Activated naive CD8-positive, alpha-beta T cell treated with anti-CD3 and anti-CD28 coated beads, Interleukin-2, amount 10 ng/mL, durations not matched to agents 7 days and 5 days (primary cell): ENCODE results near the gene SERPINA5. TPM values are rescaled to one million over a fixed set of nuclear protein-coding genes. Genes with fewer than 3 reads are reported as not detected.
"Not testable (repeated sequence)": the region's sequence is repeated elsewhere in the genome, so short reads cannot be mapped to it uniquely, and the experiment has no call there.

Experiments
- ATAC-seq: fragments of 150-1000 bp; cut with Tn5 transposase; one replicate; pipeline ENCODE4 v1.10.0; 2021; ENCODE audit warnings: low read depth, moderate library complexity
- POLR2A ChIA-PET: fragments of 350-600 bp; sonication (Branson Sonifier 250); formaldehyde crosslinking; loops from one replicate; lab custom pipeline; 2021; ENCODE audit warnings: antibody characterized with exemption; lab: Charles Lee
- DNase-seq: peaks from one replicate; pipeline ENCODE4 v3.0.0; 2021
- H3K27ac Mint-ChIP-seq: one replicate; pipeline ENCODE4 v1.8.0; 2022; ENCODE audit warnings: mild to moderate bottlenecking, mixed read lengths
- H3K27me3 Mint-ChIP-seq: one replicate; pipeline ENCODE4 v1.8.0; 2022; ENCODE audit warnings: mild to moderate bottlenecking, moderate library complexity, mixed read lengths
- H3K36me3 Mint-ChIP-seq: one replicate; pipeline ENCODE4 v1.8.0; 2021; ENCODE audit warnings: mild to moderate bottlenecking, mixed read lengths
- H3K4me1 Mint-ChIP-seq: one replicate; pipeline ENCODE4 v1.8.0; 2021; ENCODE audit warnings: mixed read lengths
- H3K4me3 Mint-ChIP-seq: one replicate; pipeline ENCODE4 v1.8.0; 2022; ENCODE audit warnings: mild to moderate bottlenecking, moderate library complexity, mixed read lengths
- H3K9me3 Mint-ChIP-seq: one replicate; pipeline ENCODE4 v1.8.0; 2021; ENCODE audit warnings: mixed read lengths
- total RNA-seq, 2 experiments: library from RNA; stranded (reverse); gene quantifications; one replicate each; pipeline ENCODE4 v1.2.3, GENCODE V29; 2021

SERPINA5 gene
- total RNA-seq, 2 experiments from 2014 or later: not detected

GRCh38 chr14:94636744-94637412, 55.7 kb downstream of the SERPINA5 start:
- no peaks in the 10 kb centered on the region for H3K9me3 Mint-ChIP-seq
- no peak for DNase-seq
- POLR2A ChIA-PET: no interaction called here
- H3K4me3 Mint-ChIP-seq: no peak overlapping the region
- no peaks in the 10 kb centered on the region for H3K4me1 Mint-ChIP-seq
- H3K27ac Mint-ChIP-seq: no peak overlapping the region
- H3K27me3 Mint-ChIP-seq: peaks cover 2% of the 10 kb centered on the region
- no peak for ATAC-seq
- no peaks in the 10 kb centered on the region for H3K36me3 Mint-ChIP-seq

DNA sequence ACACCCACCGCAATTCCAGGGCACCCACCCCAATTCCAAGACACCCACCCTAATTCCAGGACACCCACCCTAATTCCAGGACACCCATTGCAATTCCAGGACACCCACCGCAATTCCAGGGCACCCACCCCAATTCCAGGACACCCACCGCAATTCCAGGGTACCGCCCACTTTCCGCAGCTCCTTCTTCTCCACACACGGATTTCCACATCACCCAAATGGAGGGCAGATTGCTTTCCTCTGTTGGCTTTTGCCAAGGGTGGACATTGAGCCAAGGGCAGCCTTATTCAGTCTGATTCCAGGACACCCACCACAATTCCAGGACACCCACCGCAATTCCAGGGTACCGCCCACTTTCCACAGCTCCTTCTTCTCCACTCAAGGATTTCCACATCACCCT, 56.6 kb downstream of the SERPINA5 start:
- H3K9me3 Mint-ChIP-seq, H3K27me3 Mint-ChIP-seq, H3K4me1 Mint-ChIP-seq, H3K27ac Mint-ChIP-seq, H3K4me3 Mint-ChIP-seq, H3K36me3 Mint-ChIP-seq, POLR2A ChIA-PET, ATAC-seq, DNase-seq: not testable (repeated sequence)

DNA sequence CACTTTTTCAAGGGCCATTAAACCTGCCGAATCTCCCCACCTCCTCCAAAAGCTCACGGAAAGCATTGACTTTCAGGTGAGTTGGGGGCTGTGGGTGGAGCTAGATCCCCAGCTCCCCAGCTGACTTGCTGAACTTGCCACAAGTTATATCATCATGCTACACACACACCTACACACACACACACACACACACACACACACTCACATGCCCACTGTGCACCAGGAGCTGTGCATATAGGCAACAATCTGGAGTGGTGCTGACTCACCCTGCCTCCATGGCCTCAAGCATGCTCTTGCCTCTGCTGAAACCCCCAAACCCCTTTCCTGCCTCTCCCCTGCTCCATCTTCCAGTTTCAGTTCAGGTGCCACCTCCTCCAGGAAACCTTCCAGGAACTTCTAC, 57.1 kb downstream of the SERPINA5 start:
- Mint-ChIP-seq H3K36me3 (no peaks in the 10 kb centered on the region), H3K27ac (no peak overlapping the region), H3K4me3 (no peak overlapping the region), H3K9me3 (no peaks in the 10 kb centered on the region), H3K4me1 (no peaks in the 10 kb centered on the region), H3K27me3 (peaks cover 2% of the 10 kb centered on the region)
- DNase-seq: no peak
- POLR2A ChIA-PET: no interaction called here
- ATAC-seq: no peak

DNA sequence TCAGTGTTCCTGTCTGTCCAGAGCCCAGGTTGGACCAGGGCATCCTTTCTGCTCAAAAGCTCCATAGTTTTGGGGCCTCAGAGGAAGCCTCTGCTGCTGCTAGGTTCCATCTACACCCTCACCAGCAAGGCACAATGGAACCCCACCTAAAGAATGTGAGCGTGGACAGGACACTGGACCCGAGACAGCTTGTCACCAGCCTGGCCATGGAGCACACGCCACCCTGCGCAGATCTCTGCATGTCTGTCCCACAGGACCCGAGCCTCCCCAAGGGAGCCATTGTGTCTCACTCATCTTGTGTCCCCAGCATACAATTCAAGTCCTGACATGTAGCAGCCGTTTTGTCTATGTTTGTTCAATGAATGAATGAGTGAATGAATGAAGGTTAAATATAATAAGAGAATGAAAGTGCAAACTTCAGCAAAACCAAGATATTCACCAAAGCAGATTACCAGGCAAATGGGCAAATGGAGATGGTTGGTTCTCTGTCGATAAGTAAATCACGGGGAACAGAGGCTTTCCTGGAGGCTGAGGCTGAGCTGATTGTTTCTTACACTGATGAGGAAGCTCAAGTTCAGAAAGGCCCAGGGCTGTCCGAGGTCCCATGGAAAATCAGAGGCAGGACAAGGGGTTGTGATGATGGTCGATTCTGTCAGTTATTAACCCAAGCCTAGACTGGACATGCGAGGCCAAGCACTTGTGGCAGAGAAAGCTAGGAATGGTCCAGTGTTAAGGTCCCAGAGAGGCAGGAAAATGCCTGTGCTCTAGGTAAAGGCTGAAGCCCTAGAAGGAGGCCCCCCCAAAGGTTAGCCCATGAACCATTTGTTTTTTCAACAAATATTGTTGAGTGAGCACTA, 58.0 kb downstream of the SERPINA5 start:
- DNase-seq: no peak
- H3K27me3 Mint-ChIP-seq: peaks cover 2% of the 10 kb centered on the region
- H3K27ac Mint-ChIP-seq: no peak overlapping the region
- no peak for ATAC-seq
- H3K9me3 Mint-ChIP-seq: no peaks in the 10 kb centered on the region
- H3K4me1 Mint-ChIP-seq: no peaks in the 10 kb centered on the region
- H3K36me3 Mint-ChIP-seq: no peaks in the 10 kb centered on the region
- POLR2A ChIA-PET: no interaction called here
- H3K4me3 Mint-ChIP-seq: no peak overlapping the region

- no peak for ATAC-seq
- Mint-ChIP-seq H3K36me3 (no peaks in the 10 kb centered on the region), H3K4me3 (no peak overlapping the region), H3K27ac (no peak overlapping the region), H3K4me1 (no peaks in the 10 kb centered on the region), H3K9me3 (peaks cover under 1% of the 10 kb centered on the region), H3K27me3 (no peaks in the 10 kb centered on the region)
- no peak for DNase-seq
- POLR2A ChIA-PET: no interaction called here
Measured at GRCh38 chr14:94640721-94641631, 59.8 kb downstream of the SERPINA5 start.

- Mint-ChIP-seq H3K27me3 (no peaks in the 10 kb centered on the region), H3K4me3 (no peak overlapping the region), H3K4me1 (no peaks in the 10 kb centered on the region), H3K27ac (no peak overlapping the region), H3K36me3 (no peaks in the 10 kb centered on the region), H3K9me3 (peaks cover 2% of the 10 kb centered on the region)
- ATAC-seq (no peak), DNase-seq (no peak)
- POLR2A ChIA-PET: no interaction called here
Measured at GRCh38 chr14:94641632-94641955, 60.4 kb downstream of the SERPINA5 start.

Other genes starting within 250 kb of the SERPINA5 start
- not detected for gene SERPINA2, start 214.7 kb upstream of the SERPINA5 start, total RNA-seq
- under 1 TPM in 1 of 2 experiments, not detected in 1; 0.20 TPM for gene SERPINA1, start 192.8 kb upstream of the SERPINA5 start, total RNA-seq
- gene SERPINA11, start 128.6 kb upstream of the SERPINA5 start, total RNA-seq: not detected
- gene SERPINA9, start 105.2 kb upstream of the SERPINA5 start, total RNA-seq: not detected
- gene SERPINA12, start 72.0 kb upstream of the SERPINA5 start, total RNA-seq: not detected
- gene SERPINA4, start 20.0 kb upstream of the SERPINA5 start, total RNA-seq: not detected
- not detected for gene SERPINA3, start 31.0 kb downstream of the SERPINA5 start, total RNA-seq
- gene GSC, start 188.7 kb downstream of the SERPINA5 start, total RNA-seq: not detected